ENCODE results near the gene SRGAP1. TPM values are rescaled to one million over a fixed set of nuclear protein-coding genes. Genes with fewer than 3 reads are reported as not detected.

The SRGAP1 gene
- total and polyA plus RNA-seq, 2 of the 4 experiments (the other 2 are of a cell fraction) = 10.0 to 10.2 TPM

DNA sequence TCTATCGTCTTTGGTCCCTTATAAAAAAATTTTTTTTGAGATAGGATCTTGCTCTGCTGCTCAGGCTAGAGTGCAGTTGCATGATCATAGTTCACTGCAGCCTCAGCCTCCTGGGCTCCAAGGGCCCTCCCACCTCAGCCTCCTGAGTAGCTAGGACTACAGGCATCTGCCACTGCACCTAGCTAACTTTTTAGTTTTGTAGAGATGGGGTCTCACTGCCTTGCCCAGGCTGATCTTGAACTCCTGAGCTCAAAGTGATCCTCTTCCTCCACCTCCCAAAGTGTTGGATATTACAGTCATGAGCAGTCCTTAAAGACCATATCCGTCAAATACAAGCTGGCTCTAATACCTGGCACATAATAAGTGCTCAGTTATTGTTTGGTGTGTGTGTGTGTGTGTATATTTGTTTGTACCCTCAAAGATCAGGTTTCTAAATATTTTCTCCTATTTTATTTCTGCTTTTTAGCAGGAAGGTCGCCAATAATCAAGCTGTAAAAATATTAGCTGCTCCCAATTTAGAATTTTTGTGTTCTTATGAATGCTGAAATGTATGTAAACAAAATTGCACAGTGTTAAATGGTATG lies 30.5 kb downstream of the SRGAP1 start (continued):
- TF ChIP-seq CEBPB (IDR thresholded peaks at IDR 0.05; ENCODE audit: low read depth, low read length) = no peak

- Histone ChIP-seq H4K8ac (ENCODE audit: low read depth in 2 of 2, low read length in 2 of 2) (no peak overlapping the region), H3K4ac (ENCODE audit: low read depth, low read length) (no peak overlapping the region), H3K27ac (ENCODE audit: insufficient read depth, low read length) (no peak overlapping the region), H4K5ac (ENCODE audit: low read depth, low read length) (no peak overlapping the region), H3K9ac (ENCODE audit: low read depth, low read length) (no peak overlapping the region), H2BK15ac (ENCODE audit: low read depth, low read length) (no peak overlapping the region), H3K9me3 (ENCODE audit: control insufficient read depth, insufficient read depth, low read length) (no peaks in the 10 kb centered on the region), H2BK5ac (ENCODE audit: low read depth, low read length, poor library complexity, severe bottlenecking) (no peak overlapping the region), H3K23ac (ENCODE audit: low read depth, low read length) (no peak overlapping the region), H3K9me1 (ENCODE audit: insufficient read depth, low read length) (peaks cover 20% of the 10 kb centered on the region), H2AK5ac (ENCODE audit: low read depth, low read length) (no peak overlapping the region), H3K36me3 (ENCODE audit: control insufficient read depth, insufficient read depth, low read length) (peaks cover 6% of the 10 kb centered on the region), H2AK9ac (replicated peaks; ENCODE audit: low read depth, low read length, poor library complexity) (no peak overlapping the region), H3K56ac (ENCODE audit: extremely low read depth, insufficient read depth, low read length) (no peak overlapping the region), H2BK20ac (ENCODE audit: low read depth, low read length) (no peak overlapping the region), H3K14ac (replicated peaks; ENCODE audit: low read depth, low read length) (no peak overlapping the region), H2AFZ (replicated peaks; ENCODE audit: low read length, poor library complexity) (no peak overlapping the region), H4K91ac (ENCODE audit: insufficient read depth, low read depth, low read length) (no peak overlapping the region), H3K4me1 (ENCODE audit: control insufficient read depth, insufficient read depth, low read length) (peaks cover 10% of the 10 kb centered on the region), H3K79me1 (ENCODE audit: low read depth in 1 of 2, low read length in 2 of 2) (peaks cover 12 to 65% of the 10 kb centered on the region in 2 experiments), H3K18ac (ENCODE audit: low read depth, low read length) (no peak overlapping the region), H3K27me3 (ENCODE audit: control insufficient read depth, insufficient read depth, low read length) (no peaks in the 10 kb centered on the region), H3K4me2 (ENCODE audit: low read depth, low read length) (peak overlapping the region; percentile 31; the same call in 1 of the 2 replicates), H4K20me1 (ENCODE audit: insufficient read depth, low read length) (peaks cover 70% of the 10 kb centered on the region), H2BK120ac (ENCODE audit: low read depth, low read length) (no peak overlapping the region), H3K4me3 (ENCODE audit: insufficient read depth, low read depth, low read length) (no peak overlapping the region)
- peak; percentile 24 for DNase-seq
- ChIA-PET POLR2A (ENCODE audit: unreplicated experiment) (no interaction called here), CTCF (interaction anchor here (0.6 to 1.2 kb wide), 3 partner anchors 9 to 42 kb away, joined by 3 to 4 read pairs (median 3); no protein-coding TSS in a partner anchor)
- no TSS peak for BruUV-seq (replicated peaks)
- TF ChIP-seq NFE2L2 (IDR thresholded peaks at IDR 0.05; ENCODE audit: low read depth, low read length) (no peak), MAFK (IDR thresholded peaks at IDR 0.05; ENCODE audit: low read depth, low read length) (peak; percentile 59; the same call in 1 of the 2 replicates), USF2 (IDR thresholded peaks at IDR 0.05; ENCODE audit: low read depth, low read length) (no peak), RFX5 (IDR thresholded peaks at IDR 0.05; ENCODE audit: low read depth, low read length) (no peak), RAD21 (IDR thresholded peaks at IDR 0.05; ENCODE audit: low read length) (no peak), BHLHE40 (IDR thresholded peaks at IDR 0.05; ENCODE audit: low read depth, low read length) (no peak)
- intact Hi-C loops (cut with micrococcal nuclease) (loop anchor here (2.0 kb wide), 1 partner anchor 13 kb away; no protein-coding TSS in a partner anchor), in situ Hi-C loops (cut with MboI; ENCODE audit: low sequenced_read_pairs) (no loop called here), dilution Hi-C loops (cut with HindIII; ENCODE audit: low sequenced_read_pairs, unreplicated experiment) (no loop called here)
- peak; percentile 47 for ATAC-seq (ENCODE audit: low read depth)
- no CpG with 5 or more reads among the region's 3 CpGs for WGBS, 2 experiments (ENCODE audit: extremely low coverage in 2 of 2, insufficient read length in 1 of 2)
These were observed 31.2 kb downstream of the SRGAP1 start for GRCh38 chr12:63875703-63876102.
